Activated naive CD8-positive, alpha-beta T cell treated with anti-CD3 and anti-CD28 coated beads, Interleukin-2, amount 50 U/mL, for 16 hours (primary cell): ENCODE data around the gene MYB.
"Not testable (repeated sequence)": the region's sequence is repeated elsewhere in the genome, so short reads cannot be mapped to it uniquely, and the experiment has no call there.

Source experiments
- DNase-seq: peaks from one replicate; pipeline ENCODE4 v3.0.0-alpha.2; 2020; ENCODE audit warnings: low read depth, low spot score

The MYB gene

DNA sequence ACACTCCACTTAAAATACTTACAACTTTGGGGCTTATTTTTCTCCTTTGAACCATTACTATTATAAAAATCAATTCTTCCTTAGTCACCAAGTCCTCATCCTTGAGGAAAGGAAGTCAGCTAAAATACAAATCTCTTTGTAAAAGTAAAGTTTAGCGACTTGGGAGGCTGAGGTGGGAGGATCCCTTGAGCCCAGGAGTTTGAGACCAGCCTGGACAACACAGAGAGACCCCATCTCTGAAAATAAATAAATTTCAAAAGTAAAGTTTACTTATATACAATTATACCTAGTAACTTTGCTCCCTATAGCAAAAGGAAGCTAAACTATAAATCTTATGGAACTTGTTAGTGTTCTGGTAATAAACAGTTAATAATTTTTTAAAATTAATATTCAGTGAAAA is 40.4 kb downstream of the MYB start:
- DNase-seq: no peak

- no peak for DNase-seq
These were observed 41.5 kb downstream of the MYB start for GRCh38 chr6:135222623-135223022.

DNA sequence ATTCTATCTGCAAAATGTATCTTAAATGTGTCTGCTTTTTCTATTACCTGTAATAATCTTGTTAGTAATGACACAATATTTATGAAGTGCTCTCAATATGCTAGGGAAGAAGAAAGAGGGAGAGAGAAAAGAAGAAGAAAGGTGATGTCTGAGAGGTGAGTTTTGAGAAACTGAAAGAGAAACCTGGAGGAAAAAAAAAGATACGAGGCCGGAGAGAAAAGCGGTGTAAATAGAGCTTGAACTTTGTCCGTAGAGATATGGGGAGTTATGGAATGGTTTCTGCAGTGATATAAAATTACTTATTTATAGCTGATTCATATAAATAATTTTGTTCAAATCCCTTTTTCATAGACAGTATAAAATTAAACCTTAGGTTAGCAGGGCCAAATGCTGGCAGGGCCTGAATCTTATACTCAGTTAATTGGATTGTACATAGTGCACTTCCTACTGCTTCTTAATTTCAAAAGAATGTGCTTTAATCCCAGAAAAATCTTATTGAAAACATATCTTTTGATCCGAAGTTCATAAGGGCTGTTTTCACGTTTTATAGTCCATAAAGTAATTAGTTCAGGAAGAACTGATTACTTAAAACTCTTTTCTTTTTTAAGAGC is 43.0 kb downstream of the MYB start:
- no peak for DNase-seq

DNA sequence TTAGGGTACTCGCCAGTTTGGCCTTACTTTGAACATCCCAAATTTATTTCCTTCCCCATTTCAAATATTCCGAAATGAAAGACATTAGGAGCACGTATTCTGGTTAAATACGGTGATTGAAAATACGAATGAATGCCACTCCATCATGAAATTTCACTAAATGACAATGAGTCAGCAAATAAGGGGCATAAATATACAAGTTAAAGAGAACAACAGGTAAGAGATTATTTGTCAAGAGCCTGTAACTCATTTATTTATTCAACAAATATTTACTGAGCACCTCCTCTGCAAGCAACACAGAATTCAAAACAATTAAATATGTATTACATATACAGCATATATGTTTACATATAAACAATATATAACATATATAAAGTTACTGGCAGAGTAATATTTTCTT is 44.8 kb downstream of the MYB start:
- DNase-seq: no peak

- no peak for DNase-seq
These were observed 45.4 kb downstream of the MYB start for GRCh38 chr6:135226537-135226936.

GRCh38 chr6:135227349-135227748 is 46.2 kb downstream of the MYB start:
- DNase-seq: no peak

GRCh38 chr6:135227758-135228157 is 46.6 kb downstream of the MYB start:
- DNase-seq: no peak

- no peak for DNase-seq
These were observed 47.4 kb downstream of the MYB start for GRCh38 chr6:135228486-135228885.

DNA sequence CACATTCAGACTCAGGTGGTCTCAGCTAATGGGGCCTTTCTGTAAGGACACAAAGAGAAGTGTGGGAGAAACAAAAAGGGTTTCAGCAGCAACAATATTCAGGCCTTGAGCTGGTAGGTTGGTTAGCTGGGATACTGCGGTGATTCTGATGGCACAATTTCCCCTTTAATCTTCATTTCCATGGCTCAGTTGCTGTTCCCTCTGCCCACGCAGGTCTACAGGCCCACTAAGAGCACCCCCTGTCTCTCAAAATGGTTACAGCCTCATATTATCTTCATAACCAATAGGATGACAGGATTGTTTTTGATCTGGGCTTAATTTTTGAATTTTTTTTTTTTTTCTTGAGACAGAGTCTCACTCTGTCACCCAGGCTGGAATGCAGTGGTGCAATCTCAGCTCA is 48.9 kb downstream of the MYB start:
- no peak for DNase-seq

GRCh38 chr6:135230711-135231468 is 49.8 kb downstream of the MYB start:
- DNase-seq: no peak

GRCh38 chr6:135231469-135231844 is 50.3 kb downstream of the MYB start:
- no peak for DNase-seq

GRCh38 chr6:135233686-135234491 is 52.8 kb downstream of the MYB start:
- no peak for DNase-seq

- no peak for DNase-seq
These were observed 53.3 kb downstream of the MYB start for GRCh38 chr6:135234492-135234780.

- DNase-seq: no peak
These were observed 54.6 kb downstream of the MYB start for GRCh38 chr6:135235716-135236115.

GRCh38 chr6:135236319-135236718 is 55.2 kb downstream of the MYB start:
- no peak for DNase-seq

- DNase-seq: no peak
These were observed 55.6 kb downstream of the MYB start for GRCh38 chr6:135236732-135237131.

- no peak for DNase-seq
These were observed 59.6 kb downstream of the MYB start for GRCh38 chr6:135240711-135241110.

- DNase-seq: no peak
These were observed 63.0 kb downstream of the MYB start for GRCh38 chr6:135243871-135244796.

DNA sequence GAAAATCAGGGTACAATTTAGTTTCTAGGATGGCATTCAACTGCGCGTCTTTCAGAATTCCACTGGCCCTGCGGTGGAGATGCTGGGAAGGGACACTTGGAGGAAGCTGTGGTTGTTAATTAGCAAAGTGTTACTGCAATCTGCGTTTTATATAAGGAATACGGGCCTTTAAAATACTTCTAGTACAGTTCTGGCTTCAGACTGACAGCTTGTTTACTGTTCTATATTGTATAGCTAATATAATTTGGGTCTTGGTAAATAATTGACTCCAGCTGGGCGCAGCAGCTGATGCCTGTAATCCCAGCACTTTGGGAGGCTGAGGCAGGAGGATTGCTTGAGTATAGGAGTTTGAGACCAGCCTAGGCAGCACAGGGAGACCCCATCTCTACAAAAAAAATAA is 63.7 kb downstream of the MYB start:
- DNase-seq: no peak

GRCh38 chr6:135246412-135247012 is 65.4 kb downstream of the MYB start:
- DNase-seq: not testable (repeated sequence)

DNA sequence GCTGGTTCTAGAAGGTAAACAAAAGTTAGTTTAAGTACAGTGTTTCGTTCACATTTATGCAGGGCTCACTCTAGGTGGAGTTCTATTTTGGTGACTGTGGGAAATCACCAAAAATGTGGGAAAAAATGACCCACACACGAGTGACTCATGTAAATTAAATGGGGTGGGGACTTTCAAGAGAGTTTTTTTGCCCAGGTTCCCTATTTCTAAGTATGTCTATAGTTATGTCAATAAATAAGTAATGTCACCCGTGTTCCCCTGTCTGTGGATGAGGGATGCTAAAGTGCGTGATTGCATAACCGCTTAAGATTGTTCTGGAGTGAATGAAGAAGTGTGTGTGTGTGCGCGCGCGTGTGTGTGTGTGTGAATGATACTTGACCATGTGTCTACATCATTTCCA is 69.1 kb downstream of the MYB start:
- DNase-seq: no peak
